Measurements from ENCODE around the gene MYCN.

MYCN gene

DNA sequence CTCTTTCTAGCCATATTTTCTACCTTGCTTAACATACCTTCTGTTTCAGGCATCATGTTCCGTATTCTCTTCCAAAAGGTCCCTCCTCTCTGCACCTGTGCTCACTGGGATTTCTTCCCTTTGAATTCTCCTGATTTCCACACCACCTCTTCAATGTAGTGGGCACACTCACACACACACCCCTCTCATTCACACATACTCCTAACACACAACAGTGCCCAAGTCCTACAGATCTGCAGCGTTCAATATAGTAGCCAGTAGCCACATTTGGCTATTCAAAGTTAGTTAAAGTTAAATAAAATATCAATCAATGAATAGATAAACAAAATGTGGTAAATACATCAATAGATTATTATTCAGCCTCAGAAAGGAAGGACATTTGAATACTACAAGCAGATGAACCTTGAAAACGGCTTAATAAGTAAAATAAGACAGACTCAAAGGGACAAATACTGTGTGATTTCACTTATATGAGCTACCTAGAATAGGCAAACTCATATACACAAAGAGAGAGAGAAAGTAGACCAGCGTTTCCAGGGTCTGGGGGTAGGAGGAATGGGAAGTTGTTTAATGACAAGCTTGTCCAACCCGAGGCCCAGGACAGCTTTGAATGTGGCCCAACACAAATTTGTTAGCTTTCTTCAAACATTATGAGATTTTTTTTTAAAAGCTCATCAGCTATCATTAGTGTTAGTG, 34.4 kb downstream of the MYCN start:
- DNase-seq (ENCODE audit: extremely low read depth, low read depth), result no peak
- TF ChIP-seq, protein P1, sequence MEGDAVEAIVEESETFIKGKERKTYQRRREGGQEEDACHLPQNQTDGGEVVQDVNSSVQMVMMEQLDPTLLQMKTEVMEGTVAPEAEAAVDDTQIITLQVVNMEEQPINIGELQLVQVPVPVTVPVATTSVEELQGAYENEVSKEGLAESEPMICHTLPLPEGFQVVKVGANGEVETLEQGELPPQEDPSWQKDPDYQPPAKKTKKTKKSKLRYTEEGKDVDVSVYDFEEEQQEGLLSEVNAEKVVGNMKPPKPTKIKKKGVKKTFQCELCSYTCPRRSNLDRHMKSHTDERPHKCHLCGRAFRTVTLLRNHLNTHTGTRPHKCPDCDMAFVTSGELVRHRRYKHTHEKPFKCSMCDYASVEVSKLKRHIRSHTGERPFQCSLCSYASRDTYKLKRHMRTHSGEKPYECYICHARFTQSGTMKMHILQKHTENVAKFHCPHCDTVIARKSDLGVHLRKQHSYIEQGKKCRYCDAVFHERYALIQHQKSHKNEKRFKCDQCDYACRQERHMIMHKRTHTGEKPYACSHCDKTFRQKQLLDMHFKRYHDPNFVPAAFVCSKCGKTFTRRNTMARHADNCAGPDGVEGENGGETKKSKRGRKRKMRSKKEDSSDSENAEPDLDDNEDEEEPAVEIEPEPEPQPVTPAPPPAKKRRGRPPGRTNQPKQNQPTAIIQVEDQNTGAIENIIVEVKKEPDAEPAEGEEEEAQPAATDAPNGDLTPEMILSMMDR (IDR thresholded peaks at IDR 0.05; ENCODE audit: low read depth, low read length, missing control alignments), result no peak
- no peak overlapping the region for H3K4me3 ChIP-seq (replicated peaks; ENCODE audit: low read depth, low read length)

GRCh38 chr2:15975261-15975600, 34.9 kb downstream of the MYCN start:
- no peak for DNase-seq (ENCODE audit: extremely low read depth, low read depth)
- TF ChIP-seq, protein P1 (IDR thresholded peaks at IDR 0.05; ENCODE audit: low read depth, low read length, missing control alignments), result no peak
- no peak overlapping the region for H3K4me3 ChIP-seq (replicated peaks; ENCODE audit: low read depth, low read length)

- DNase-seq (ENCODE audit: extremely low read depth, low read depth), result no peak
- H3K4me3 ChIP-seq (replicated peaks; ENCODE audit: low read depth, low read length), result no peak overlapping the region
- TF ChIP-seq, protein P1 (IDR thresholded peaks at IDR 0.05; ENCODE audit: low read depth, low read length, missing control alignments), result no peak
These were observed 35.3 kb downstream of the MYCN start for GRCh38 chr2:15975676-15976075.

DNA sequence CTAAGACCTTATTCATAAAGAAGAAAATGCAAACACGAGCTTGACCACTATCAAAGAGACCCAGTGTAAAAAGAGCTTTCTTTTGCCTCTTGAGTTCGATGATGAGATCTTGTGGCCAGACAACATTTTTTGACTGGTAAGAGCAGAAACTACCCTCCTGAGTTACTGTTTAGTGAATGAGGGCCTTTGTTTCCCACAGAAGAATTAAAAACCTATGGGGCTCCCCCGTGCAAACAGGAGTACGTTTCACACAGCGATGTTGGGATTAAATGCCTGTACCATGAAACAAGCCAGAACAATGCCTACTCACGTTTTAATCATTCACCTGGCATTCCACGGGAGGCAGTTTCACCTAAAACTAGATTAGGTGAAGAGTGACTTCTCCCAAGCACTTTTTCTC, 36.0 kb downstream of the MYCN start:
- no peak for DNase-seq (ENCODE audit: extremely low read depth, low read depth)
- no peak overlapping the region for H3K4me3 ChIP-seq (replicated peaks; ENCODE audit: low read depth, low read length)
- TF ChIP-seq, protein P1 (IDR thresholded peaks at IDR 0.05; ENCODE audit: low read depth, low read length, missing control alignments), result no peak

DNA sequence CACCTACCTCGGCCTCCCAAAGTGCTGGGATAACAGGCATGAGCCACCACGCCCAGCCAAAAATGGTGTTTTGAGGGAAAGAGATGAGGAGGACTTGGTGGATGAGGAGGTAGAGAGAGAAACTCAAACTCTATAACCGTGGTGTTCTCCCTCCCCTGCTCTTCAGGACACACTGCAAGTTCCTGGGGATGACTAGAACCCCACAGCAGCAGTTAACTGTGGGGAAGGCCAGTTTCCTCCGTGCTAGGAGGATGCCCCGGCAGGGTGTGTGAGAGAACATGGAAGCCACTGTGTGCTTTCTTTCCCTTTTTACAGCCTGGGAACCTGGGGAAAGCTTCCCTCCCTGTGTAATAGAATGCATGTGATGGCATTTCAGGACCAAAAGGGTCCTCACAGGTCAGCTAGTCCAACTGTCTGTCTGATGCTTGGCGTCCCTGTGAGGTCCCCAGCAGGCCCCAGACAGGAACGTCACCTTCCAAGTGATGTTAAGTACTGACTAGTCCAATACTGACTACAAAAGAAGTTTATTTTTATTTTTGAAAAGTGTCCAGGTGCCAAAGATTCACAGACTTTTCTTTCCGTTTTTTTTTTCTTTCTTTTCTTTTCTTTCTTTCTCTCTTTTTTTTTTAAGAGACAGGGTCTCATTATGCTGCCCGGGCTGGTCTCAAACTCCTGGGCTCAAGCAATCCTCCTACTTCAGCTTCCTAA, 38.9 kb downstream of the MYCN start:
- TF ChIP-seq, protein P1 (IDR thresholded peaks at IDR 0.05; ENCODE audit: low read depth, low read length, missing control alignments), result no peak
- DNase-seq (ENCODE audit: extremely low read depth, low read depth), result no peak

DNA sequence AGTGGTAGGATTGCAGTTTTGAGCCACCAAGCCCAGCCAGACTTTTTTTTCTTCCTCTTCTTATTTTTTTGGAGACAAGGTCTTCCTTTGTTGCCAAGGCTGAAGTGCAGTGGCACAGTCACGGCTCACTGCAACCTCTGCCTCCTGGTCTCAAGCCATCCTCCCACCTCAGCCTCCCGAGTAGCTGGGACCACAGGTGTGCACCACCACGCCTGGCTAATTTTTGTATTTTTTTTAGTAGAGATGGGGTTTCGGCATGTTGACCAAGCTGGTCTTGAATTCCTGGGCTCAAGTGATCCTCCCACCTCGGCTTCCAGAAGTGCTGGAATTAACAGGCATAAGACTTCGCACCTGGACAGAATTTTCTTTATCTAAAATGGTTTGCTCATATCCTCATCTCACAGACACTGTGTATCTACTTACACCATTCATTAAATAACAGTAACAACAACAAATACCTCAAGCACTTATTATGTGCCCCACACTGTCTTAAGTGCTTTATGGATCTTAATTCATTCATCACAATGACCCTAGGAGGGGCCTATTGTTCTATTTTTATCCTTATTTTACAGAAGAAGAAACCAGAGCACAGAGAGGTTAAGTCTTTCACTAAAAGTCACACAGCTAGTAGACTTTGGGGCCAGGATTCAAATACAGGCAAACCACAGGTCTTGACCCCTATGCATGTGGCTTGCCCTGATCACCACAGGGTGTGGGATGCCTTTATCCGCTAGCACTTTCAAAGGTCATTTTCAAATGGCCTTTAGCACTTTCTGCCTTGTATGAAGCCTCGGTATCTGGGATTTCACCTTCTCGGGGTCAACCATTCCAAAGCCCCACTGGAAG, 39.6 kb downstream of the MYCN start:
- TF ChIP-seq, protein P1 (IDR thresholded peaks at IDR 0.05; ENCODE audit: low read depth, low read length, missing control alignments), result no peak
- no peak overlapping the region for H3K4me3 ChIP-seq (replicated peaks; ENCODE audit: low read depth, low read length)
- DNase-seq (ENCODE audit: extremely low read depth, low read depth), result no peak

More for the DNA sequence above, 38.9 kb downstream of the MYCN start:
- H3K4me3 ChIP-seq (replicated peaks; ENCODE audit: low read depth, low read length), result no peak overlapping the region

Measured in HFF-Myc (cell line).